Measurements from ENCODE around the gene CAVIN4.

Gene CAVIN4

GRCh38 chr9:100573655-100574260 is 4.1 kb upstream of the CAVIN4 start:
- H3K27ac ChIP-seq (ENCODE audit: low read depth, low read length) = no peak overlapping the region
- no peaks in the 10 kb centered on the region for H3F3A ChIP-seq (ENCODE audit: control insufficient read depth, insufficient read depth)
- no peaks in the 10 kb centered on the region for H3K27me3 ChIP-seq (ENCODE audit: control insufficient read depth, low read length)
- H4K20me1 ChIP-seq (ENCODE audit: control insufficient read depth, insufficient read depth, low read depth, low read length) = no peaks in the 10 kb centered on the region
- H3K4me3 ChIP-seq (ENCODE audit: low read length) = no peak overlapping the region
- H3K4me2 ChIP-seq (ENCODE audit: low read length) = no peak overlapping the region
- no peaks in the 10 kb centered on the region for H3K79me2 ChIP-seq (ENCODE audit: control insufficient read depth, low read length)
- no peaks in the 10 kb centered on the region for H3K9me2 ChIP-seq (replicated peaks; ENCODE audit: control insufficient read depth, low read length)
- H3K36me3 ChIP-seq (ENCODE audit: control insufficient read depth, low read length) = no peaks in the 10 kb centered on the region
- H3K9me3 ChIP-seq (ENCODE audit: control insufficient read depth, insufficient read depth, low read length) = no peaks in the 10 kb centered on the region
- TF ChIP-seq, protein P1, sequence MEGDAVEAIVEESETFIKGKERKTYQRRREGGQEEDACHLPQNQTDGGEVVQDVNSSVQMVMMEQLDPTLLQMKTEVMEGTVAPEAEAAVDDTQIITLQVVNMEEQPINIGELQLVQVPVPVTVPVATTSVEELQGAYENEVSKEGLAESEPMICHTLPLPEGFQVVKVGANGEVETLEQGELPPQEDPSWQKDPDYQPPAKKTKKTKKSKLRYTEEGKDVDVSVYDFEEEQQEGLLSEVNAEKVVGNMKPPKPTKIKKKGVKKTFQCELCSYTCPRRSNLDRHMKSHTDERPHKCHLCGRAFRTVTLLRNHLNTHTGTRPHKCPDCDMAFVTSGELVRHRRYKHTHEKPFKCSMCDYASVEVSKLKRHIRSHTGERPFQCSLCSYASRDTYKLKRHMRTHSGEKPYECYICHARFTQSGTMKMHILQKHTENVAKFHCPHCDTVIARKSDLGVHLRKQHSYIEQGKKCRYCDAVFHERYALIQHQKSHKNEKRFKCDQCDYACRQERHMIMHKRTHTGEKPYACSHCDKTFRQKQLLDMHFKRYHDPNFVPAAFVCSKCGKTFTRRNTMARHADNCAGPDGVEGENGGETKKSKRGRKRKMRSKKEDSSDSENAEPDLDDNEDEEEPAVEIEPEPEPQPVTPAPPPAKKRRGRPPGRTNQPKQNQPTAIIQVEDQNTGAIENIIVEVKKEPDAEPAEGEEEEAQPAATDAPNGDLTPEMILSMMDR (IDR thresholded peaks at IDR 0.05; ENCODE audit: low read depth, low read length, poor library complexity, severe bottlenecking) = no peak
- no peak for TF ChIP-seq EZH2phosphoT487 (IDR thresholded peaks at IDR 0.05; ENCODE audit: borderline replicate concordance, low read length)
- H3K4me1 ChIP-seq (ENCODE audit: control insufficient read depth, low read length) = no peaks in the 10 kb centered on the region

DNA sequence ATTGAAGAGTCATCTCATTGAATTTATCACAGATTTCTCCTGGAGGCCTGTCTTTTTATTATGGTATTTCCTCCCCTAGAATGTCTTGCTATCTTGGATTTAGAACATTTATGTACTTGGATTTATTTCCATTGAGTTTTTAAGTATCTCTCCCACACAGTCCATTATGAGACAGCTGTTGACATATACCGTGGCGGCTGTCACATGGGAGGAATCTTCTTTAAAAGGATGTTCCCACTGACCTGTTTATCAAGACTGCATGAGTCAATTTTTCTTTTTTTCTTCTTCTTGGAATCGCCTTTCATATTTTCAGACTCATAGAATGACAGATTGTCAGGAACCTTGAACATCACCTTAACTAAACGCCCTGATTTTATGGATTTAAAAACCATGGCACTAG is 2.9 kb upstream of the CAVIN4 start:
- Histone ChIP-seq H3K4me3 (ENCODE audit: low read length) (no peak overlapping the region), H3K27ac (ENCODE audit: low read depth, low read length) (no peak overlapping the region), H3K9me2 (replicated peaks; ENCODE audit: control insufficient read depth, low read length) (no peaks in the 10 kb centered on the region), H4K20me1 (ENCODE audit: control insufficient read depth, insufficient read depth, low read depth, low read length) (no peaks in the 10 kb centered on the region), H3K36me3 (ENCODE audit: control insufficient read depth, low read length) (no peaks in the 10 kb centered on the region), H3K4me1 (ENCODE audit: control insufficient read depth, low read length) (no peaks in the 10 kb centered on the region), H3F3A (ENCODE audit: control insufficient read depth, insufficient read depth) (no peaks in the 10 kb centered on the region), H3K79me2 (ENCODE audit: control insufficient read depth, low read length) (no peaks in the 10 kb centered on the region), H3K4me2 (ENCODE audit: low read length) (no peak overlapping the region), H3K9me3 (ENCODE audit: control insufficient read depth, insufficient read depth, low read length) (no peaks in the 10 kb centered on the region), H3K27me3 (ENCODE audit: control insufficient read depth, low read length) (no peaks in the 10 kb centered on the region)
- TF ChIP-seq, protein P1 (IDR thresholded peaks at IDR 0.05; ENCODE audit: low read depth, low read length, poor library complexity, severe bottlenecking) = no peak
- no peak for TF ChIP-seq EZH2phosphoT487 (IDR thresholded peaks at IDR 0.05; ENCODE audit: borderline replicate concordance, low read length)

- H3F3A ChIP-seq (ENCODE audit: control insufficient read depth, insufficient read depth) = no peaks in the 10 kb centered on the region
- no peaks in the 10 kb centered on the region for H3K9me2 ChIP-seq (replicated peaks; ENCODE audit: control insufficient read depth, low read length)
- H3K9me3 ChIP-seq (ENCODE audit: control insufficient read depth, insufficient read depth, low read length) = no peaks in the 10 kb centered on the region
- no peak overlapping the region for H3K4me2 ChIP-seq (ENCODE audit: low read length)
- H3K79me2 ChIP-seq (ENCODE audit: control insufficient read depth, low read length) = no peaks in the 10 kb centered on the region
- TF ChIP-seq EZH2phosphoT487 (IDR thresholded peaks at IDR 0.05; ENCODE audit: borderline replicate concordance, low read length) = no peak
- TF ChIP-seq, protein P1 (IDR thresholded peaks at IDR 0.05; ENCODE audit: low read depth, low read length, poor library complexity, severe bottlenecking) = no peak
- no peak overlapping the region for H3K4me3 ChIP-seq (ENCODE audit: low read length)
- no peaks in the 10 kb centered on the region for H3K4me1 ChIP-seq (ENCODE audit: control insufficient read depth, low read length)
- H3K27me3 ChIP-seq (ENCODE audit: control insufficient read depth, low read length) = no peaks in the 10 kb centered on the region
- no peaks in the 10 kb centered on the region for H3K36me3 ChIP-seq (ENCODE audit: control insufficient read depth, low read length)
- no peak overlapping the region for H3K27ac ChIP-seq (ENCODE audit: low read depth, low read length)
- H4K20me1 ChIP-seq (ENCODE audit: control insufficient read depth, insufficient read depth, low read depth, low read length) = no peaks in the 10 kb centered on the region
Measured at GRCh38 chr9:100575765-100576386, 2.0 kb upstream of the CAVIN4 start.

All from DOHH2 (cell line).